HS-27A (cell line): ENCODE measurements around the gene PTPRCAP.
"Not testable (repeated sequence)": the region's sequence is repeated elsewhere in the genome, so short reads cannot be mapped to it uniquely, and the experiment has no call there.

Experiments used
- DNase-seq: peaks from one replicate; pipeline ENCODE4 v3.0.0-alpha.2; 2012; ENCODE audit warnings: low read depth, missing footprints

The PTPRCAP gene

GRCh38 chr11:67409261-67409666 is 28.2 kb downstream of the PTPRCAP start:
- DNase-seq, result no peak

- DNase-seq, result no peak
Measured at GRCh38 chr11:67408437-67409200, 28.9 kb downstream of the PTPRCAP start.

- no peak for DNase-seq
Measured at GRCh38 chr11:67407688-67408163, 29.8 kb downstream of the PTPRCAP start.

DNA sequence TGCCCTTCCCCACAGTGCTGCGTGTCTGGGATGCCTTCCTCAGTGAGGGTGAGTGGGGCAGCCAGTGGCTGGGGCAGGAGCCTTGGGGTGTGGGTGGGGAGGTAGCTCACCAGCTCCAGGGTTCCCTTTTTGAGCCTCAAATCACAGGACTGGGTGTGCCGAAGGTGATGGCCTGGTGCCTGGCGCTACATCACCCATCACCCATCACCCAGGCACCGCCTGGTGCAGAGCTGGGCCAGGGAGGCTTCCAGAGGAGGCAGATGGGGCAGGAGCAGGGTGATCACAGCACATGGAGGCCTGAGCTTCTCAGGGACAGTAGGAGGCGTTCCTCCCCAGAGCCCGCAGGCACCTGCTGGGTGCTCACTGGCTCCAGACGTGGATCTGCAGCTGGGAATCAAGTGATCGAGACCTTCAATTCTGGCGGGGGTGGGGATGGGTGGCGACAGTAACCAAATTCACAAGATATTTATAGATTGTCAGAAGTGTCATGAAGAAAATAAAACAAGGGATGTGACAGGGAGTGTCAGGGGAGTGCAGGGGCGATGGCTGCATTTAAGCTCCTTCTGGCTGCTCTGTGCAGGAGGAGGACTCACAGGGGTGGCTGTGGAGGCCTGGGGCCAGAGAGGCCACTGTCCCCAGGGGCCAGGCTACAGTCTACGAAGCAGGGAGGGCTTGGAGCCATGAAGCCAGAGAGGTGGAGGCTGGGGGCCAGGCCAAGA is 30.4 kb downstream of the PTPRCAP start:
- DNase-seq, result no peak

DNA sequence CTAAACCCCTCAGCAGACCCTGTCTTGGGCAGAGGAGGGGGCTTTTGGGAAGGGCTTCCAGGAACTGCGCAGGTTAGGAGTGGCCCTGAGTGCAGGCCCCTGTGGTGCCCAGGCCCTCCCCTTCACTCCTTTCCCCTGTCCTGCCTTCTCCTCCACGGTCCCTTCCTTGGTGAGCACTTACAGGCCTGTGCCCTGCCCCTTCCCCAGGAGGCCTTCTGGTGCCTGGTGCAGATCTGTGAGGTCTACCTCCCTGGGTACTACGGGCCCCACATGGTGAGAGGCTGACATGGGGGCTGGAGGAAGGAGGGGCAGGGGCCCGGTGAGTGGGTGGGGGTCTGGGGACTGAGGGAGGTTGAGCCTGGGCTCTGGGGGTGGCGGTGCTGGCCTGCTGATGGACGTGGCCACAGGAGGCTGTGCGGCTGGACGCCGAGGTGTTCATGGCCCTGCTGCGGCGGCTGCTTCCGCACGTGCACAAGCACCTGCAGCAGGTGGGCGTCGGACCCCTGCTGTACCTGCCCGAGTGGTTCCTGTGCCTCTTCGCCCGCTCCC is 31.0 kb downstream of the PTPRCAP start:
- no peak for DNase-seq

DNA sequence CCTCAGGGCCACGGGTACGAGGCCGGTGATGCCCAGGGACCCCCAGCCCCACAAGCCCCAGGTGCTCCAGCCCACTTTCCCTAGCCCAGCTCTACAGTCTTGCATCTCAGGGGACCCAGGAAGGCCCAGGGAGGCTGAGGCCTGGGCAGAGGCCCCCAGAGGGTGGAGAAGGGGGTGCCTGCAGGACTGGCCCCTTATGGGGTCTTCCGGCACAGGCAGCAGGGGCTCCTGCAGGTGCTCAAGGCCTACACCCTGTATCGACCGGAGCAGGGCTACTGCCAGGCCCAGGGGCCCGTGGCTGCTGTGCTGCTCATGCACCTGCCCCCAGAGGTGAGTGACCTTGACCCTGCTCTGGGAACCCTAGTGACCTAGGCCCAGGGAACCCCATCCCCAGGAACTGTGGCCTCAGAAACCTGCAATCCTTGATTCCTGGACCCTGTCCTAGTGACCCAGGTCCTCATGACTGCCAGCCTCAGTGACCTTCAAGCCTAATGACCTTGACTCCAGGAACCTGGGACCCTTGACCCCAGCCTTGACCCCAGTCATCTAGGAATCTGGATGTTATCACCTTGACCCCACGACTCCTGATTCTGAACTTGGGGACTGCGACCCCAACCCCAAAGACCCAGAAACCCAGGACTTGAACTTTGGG is 31.7 kb downstream of the PTPRCAP start:
- no peak for DNase-seq

DNA sequence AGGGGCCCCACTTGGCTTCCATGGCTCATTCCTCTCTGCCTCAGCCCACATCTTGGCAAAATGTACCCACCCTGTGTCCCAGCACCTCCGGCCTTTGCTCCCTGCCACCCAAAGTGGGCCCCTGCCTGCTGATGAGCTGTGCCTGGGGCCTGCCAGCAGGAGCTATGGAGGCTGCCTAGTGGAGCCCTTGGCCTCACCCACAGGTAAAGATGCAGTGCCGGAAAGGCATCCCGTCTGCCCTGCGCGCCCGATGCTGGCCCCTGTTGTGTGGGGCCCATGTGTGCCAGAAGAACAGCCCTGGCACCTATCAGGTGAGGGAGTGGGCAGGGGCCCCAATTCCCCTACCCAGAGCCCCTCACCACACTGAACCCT is 32.3 kb downstream of the PTPRCAP start:
- no peak for DNase-seq

- DNase-seq, result no peak
Measured at GRCh38 chr11:67404515-67405195, 32.8 kb downstream of the PTPRCAP start.

DNA sequence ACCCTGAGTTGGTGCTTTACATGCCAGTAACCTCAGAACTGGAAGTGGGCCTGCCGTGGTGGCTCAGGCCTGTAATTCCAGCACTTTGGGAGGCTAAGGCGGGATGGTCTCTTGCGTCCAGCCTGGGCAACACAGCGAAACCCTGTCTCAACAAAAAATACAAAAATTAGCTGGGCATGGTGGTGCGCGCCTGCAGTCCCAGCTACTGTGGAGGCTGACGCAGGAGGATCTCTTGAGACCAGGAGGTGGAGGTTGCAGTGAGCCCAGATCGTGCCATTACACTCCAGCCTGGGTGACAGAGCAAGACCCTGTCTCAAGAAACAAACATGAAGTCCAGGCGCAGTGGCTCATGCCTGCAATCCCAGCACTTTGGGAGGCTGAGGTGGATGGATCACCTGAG is 34.4 kb downstream of the PTPRCAP start:
- not testable (repeated sequence) for DNase-seq

DNA sequence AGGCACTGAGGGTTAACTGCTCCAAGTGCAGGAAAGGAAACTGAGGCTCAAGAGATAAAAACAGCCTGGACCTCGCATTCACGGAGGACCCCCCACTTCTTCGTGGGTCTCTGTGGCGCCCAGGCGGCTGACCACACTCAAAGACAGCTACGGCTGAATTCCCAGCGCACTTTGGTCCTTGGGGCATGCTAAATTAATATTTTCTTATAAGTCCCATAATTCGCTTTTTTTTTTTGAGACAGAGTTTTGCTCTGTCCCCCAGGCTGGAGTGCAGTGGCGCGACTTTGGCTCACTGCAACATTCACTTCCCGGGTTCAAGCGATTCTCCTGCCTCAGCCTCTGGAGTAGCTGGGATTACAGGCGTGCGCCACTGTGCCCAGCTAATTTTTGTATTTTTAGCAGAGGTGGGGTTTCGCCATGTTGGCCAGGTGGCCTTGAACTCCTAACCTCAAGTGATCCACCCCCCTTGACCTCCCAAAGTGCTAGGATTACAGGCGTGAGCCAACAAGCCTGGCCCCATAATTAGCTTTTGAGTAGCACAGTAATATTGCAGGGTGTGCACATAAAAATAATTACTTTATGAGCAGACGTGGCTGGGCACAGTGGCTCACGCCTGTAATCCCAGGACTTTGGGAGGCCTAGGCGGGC is 35.2 kb downstream of the PTPRCAP start:
- not testable (repeated sequence) for DNase-seq

DNA sequence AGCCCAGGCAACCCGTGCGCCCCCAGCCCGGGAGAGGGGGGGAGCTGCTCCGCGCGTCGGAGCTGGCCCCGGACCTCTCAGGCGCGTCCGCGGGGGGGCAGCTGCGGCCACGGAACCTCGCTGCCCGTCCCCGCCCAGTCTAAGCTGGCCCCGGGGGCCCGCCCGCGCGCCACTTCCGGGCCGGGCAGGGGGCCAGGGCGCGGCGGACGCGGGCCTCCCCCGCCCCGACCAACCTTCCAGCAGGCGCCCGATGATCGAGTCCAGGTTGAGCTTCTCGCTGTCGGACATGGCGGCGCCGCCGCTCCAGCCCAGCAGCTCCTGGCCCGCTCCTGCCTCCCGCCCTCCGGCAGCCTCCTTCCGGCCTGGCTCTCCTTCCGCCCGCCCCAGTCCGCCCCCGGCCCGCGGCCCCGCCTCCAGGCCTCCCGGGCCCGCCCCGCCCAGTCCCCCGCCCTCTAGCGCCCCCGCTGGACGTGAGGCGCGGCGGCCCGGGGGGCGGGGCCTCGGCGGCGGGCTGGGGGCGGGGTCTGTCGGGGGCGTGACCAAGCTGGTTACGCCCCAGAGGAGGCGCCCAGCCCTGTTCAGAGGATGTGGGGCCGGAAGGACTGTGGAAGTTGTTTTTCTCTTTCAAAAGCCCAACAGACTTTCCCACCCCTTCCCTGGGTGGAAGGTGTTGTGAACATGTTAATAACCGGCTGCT is 35.8 kb downstream of the PTPRCAP start, which contains the start of gene PPP1CA:
Gene PPP1CA (minus strand): TSS at position 364 of the 697 bp plus-strand sequence. CDS start 76 bp downstream, at position 288.
- no peak for DNase-seq

DNA sequence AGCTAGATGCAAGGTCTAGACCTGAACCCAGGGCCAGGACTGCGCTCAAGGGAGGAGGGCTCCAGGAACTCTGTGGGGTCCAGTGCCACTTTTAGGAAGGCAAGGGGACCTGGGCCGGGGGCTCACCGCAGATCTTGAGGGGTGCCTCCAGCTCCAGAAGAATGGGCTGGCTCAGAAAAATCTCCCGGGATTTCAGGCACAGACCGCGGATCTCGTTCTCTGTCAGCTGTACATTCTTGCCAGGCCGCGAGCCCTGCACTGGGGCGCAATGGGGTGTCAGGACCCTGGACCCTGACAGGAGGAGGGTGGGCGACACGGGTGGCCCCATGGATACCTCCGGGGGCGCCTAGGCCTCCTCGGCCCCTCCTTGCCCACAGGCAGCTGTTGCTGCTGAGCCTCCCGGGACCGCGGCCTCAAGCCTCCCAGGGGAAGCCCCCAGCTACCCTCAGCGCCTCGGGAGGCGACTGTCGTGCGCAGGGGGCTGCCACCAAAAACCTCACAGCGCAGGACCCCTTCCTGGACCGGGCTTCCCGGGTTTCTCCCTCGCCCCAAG is 36.5 kb downstream of the PTPRCAP start:
- no peak for DNase-seq

GRCh38 chr11:67400251-67400941 is 37.1 kb downstream of the PTPRCAP start:
- DNase-seq, result no peak

DNA sequence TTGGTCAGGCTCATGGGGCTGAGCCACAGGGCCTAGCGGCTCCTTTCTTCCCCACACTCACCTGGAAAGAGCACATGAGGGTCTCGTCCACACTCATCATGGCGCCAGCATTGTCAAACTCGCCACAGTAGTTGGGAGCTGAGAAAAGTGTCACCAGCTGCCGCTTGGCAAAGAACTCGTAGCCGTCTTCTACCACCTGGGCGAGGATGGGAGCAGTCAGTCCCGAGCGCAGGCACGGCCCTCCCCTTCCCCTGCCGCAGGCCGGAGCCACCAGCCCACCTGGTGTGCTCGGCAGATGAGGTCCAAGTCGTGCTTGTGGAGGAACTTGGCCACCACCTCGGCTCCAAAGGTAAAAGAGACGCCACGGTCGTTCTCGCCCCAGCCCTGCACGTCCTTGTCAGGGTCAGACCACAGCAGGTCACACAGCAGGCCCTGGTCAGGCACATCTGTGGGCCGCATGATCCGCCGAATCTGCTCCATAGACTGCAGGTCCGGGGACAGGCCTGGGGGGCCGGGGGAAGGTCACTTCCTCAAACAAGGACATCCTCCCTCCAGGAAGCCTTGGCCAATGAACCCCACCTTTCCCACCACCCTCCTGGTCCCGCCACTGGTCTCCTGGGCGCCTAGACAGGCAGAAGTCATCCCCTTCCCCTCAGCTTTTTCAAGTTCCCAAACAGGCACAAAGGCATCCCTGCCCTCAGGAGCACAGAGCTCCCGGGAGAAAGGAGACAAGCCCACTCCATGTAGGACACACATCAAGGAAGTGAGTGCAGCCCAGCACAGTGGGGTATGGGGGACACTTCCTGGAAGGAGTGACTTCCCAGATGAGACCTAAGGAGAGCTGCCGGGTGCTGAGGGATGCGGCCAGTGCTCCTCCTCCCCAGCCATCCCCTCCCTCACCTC is 38.6 kb downstream of the PTPRCAP start:
- no peak for DNase-seq

DNA sequence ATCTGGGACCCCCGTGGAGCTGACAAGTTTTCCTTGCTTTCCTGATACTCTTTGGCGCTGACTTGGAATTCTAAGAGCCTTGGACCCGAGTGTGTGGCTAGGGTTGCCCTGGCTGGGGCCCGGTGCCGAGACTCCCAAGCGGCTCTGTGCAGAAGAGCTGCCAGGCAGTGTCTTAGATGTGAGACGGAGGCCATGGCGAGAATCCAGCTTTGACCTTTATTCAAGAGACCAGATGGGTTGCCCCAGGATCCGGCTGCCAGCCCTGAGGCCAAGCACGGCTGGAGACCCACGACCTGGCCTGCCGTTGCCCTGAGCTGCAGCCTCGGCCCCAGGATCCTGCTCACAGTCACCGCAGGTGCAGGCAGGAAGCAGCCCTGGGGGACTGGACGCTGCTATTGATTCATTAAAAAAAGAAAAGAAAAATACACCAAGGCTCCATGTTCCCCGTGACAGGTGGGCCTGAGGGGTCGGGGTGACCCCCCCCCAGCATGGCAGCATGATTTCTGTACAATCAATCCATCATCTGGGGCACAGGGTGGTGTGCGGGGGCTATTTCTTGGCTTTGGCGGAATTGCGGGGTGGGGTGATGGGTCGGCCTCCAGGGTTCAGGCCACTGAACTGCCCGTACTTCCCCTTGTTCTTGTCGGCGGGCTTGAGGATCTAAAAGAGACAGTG is 39.4 kb downstream of the PTPRCAP start:
- DNase-seq, result no peak

DNA sequence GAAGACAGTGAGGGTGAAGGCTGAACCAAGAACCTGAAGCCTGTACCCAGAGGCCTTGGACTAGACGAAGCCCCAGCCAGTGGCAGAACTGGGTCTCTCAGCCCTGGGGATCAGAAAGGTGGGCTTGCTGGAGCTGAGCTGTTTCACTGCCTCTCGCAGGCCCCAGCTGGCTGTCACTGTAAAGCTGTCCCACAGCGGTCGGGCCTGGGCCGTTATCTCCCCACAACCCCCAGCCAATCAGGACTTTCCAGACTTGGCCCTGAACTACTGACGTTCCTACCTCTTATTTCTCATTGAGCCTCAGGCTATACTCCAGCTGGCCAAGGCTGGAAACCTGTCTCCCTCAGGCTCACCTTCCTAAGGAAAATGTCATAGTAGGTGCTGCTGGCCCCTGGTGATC is 39.9 kb downstream of the PTPRCAP start:
- no peak for DNase-seq

- no peak for DNase-seq
Measured at GRCh38 chr11:67396587-67397389, 40.7 kb downstream of the PTPRCAP start.

- no peak for DNase-seq
Measured at GRCh38 chr11:67396259-67396581, 41.3 kb downstream of the PTPRCAP start.
